ENCODE measurements around the gene SLC44A2.

- TF ChIP-seq HDAC2 (CRISPR knock-in tag; IDR thresholded peaks at IDR 0.05) = no peak
- no peak for TF ChIP-seq JUN (CRISPR knock-in tag; IDR thresholded peaks at IDR 0.05)
- TF ChIP-seq EZH2 (conservative IDR thresholded peaks at IDR 0.05; ENCODE audit: low read depth, low read length) = no peak
- TF ChIP-seq NONO (IDR thresholded peaks at IDR 0.05) = no peak
- no peak for TF ChIP-seq NONO (CRISPR knock-in tag; conservative IDR thresholded peaks at IDR 0.05)
- TF ChIP-seq MZF1 (CRISPR knock-in tag; IDR thresholded peaks at IDR 0.05; ENCODE audit: borderline replicate concordance) = no peak
- no peak for TF ChIP-seq ATF1 (CRISPR knock-in tag; IDR thresholded peaks at IDR 0.05)
- TF ChIP-seq PHF8 (CRISPR knock-in tag; IDR thresholded peaks at IDR 0.05) = no peak
Measured at GRCh38 chr19:10587022-10587838, 38.1 kb upstream of the SLC44A2 start, which contains the start of gene AP1M2.

All from HepG2 (cell line).